Natural killer cell treated with Interleukin-12 subunit alpha and Interleukin-12 subunit beta and Interleukin-15 and Interleukin-18, amount 100 ng/mL, for 72 hours (primary cell): ENCODE data around the gene PAMR1. TPM values are rescaled to one million over a fixed set of nuclear protein-coding genes. Genes with fewer than 3 reads are reported as not detected.
"Not testable (repeated sequence)": the region's sequence is repeated elsewhere in the genome, so short reads cannot be mapped to it uniquely, and the experiment has no call there.

ENCODE experiments used
- ATAC-seq, 2 donors: fragments of 150-1000 bp; cut with Tn5 transposase in 1 of 2; sonication (Bioruptor Pico), chemical (Tn5 transposase) in 1 of 2; 2 replicates each; pipeline ENCODE4 v1.10.0; 2021
- DNase-seq: peaks from one replicate; pipeline ENCODE4 v3.0.0; 2022; ENCODE audit warnings: low spot score
- H3K27ac Mint-ChIP-seq, 2 donors: 1 replicate in 1 of 2; 2 replicates in 1 of 2; pipeline ENCODE4 v1.8.0; 2022; ENCODE audit warnings: mixed read lengths in 2 of 2, mild to moderate bottlenecking in 1 of 2, moderate library complexity in 1 of 2
- H3K27me3 Mint-ChIP-seq, 2 donors: 1 replicate in 1 of 2; 2 replicates in 1 of 2; pipeline ENCODE4 v1.8.0; 2022; ENCODE audit warnings: mixed read lengths in 2 of 2
- H3K36me3 Mint-ChIP-seq: one replicate; pipeline ENCODE4 v1.8.0; 2022; ENCODE audit warnings: mixed read lengths
- H3K4me1 Mint-ChIP-seq, 2 donors: 1 replicate in 1 of 2; 2 replicates in 1 of 2; pipeline ENCODE4 v1.8.0; 2022; ENCODE audit warnings: low read depth in 2 of 2, mixed read lengths in 2 of 2, mild to moderate bottlenecking in 1 of 2
- H3K4me3 Mint-ChIP-seq: one replicate; pipeline ENCODE4 v1.8.0; 2022; ENCODE audit warnings: mixed read lengths
- H3K9me3 Mint-ChIP-seq: 2 replicates; pipeline ENCODE4 v1.8.0; 2022; ENCODE audit warnings: mixed read lengths
- total RNA-seq, 2 donors: library from RNA; stranded (reverse); gene quantifications; one replicate each; pipeline ENCODE4 v1.2.3, GENCODE V29; 2022

Gene PAMR1
- total RNA-seq, 2 donors from 2014 or later: not detected

DNA sequence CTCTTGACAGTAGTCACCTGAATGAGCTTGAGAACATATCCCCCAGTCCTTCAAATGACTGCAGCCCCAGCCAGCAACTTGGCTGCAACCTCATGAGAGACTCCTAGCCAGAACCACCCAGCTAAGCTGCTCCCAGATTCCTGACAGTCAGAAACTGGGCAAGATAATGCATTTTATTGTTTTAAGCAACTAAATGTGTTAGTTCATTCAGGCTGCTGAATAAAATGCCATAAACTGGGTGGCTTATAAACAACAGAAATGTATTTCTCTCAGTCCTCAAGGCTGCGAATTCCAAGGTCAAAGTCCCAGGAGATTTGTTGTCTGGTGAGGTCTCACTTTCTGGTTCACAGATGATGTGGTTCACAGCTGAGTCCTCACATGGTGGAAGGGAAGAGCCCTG is 5.8 kb upstream of the PAMR1 start:
- Mint-ChIP-seq H3K4me1 (no peaks in the 10 kb centered on the region), H3K27me3 (peaks cover 27 to 45% of the 10 kb centered on the region in 2 donors), H3K9me3 (no peaks in the 10 kb centered on the region), H3K27ac (no peak overlapping the region), H3K36me3 (no peaks in the 10 kb centered on the region), H3K4me3 (no peak overlapping the region)
- ATAC-seq: no peak
- DNase-seq: no peak

DNA sequence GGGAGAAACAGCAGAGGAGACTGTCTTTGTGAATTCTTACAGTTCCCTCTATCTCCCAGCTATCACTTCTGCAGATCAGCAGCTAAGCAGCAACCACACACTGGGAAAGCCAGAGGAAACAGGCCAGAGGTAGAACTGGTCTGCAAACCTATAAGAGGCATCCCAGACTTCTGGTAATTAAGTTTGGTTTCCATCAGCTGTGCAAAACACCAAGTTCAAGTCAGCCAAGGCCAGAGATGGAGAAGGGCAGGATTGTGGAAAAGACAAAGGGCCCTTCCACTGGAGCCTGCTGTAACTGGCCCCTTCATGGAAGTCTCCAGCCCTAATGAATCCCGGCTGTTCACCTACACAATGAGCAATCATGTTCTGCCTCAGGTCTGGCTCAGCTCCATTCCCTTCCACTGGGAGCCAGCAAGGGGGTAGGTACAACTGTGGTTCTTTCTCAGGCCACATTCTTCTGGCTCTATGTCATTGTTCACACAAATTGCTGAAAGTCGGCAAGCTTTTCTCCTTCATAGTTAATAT is 4.6 kb upstream of the PAMR1 start:
- H3K27ac Mint-ChIP-seq: no peak overlapping the region
- H3K9me3 Mint-ChIP-seq: no peaks in the 10 kb centered on the region
- no peaks in the 10 kb centered on the region for H3K36me3 Mint-ChIP-seq
- H3K4me1 Mint-ChIP-seq: no peaks in the 10 kb centered on the region
- no peak overlapping the region for H3K4me3 Mint-ChIP-seq
- ATAC-seq: no peak
- H3K27me3 Mint-ChIP-seq: peaks cover 33 to 52% of the 10 kb centered on the region in 2 donors
- DNase-seq: no peak

DNA sequence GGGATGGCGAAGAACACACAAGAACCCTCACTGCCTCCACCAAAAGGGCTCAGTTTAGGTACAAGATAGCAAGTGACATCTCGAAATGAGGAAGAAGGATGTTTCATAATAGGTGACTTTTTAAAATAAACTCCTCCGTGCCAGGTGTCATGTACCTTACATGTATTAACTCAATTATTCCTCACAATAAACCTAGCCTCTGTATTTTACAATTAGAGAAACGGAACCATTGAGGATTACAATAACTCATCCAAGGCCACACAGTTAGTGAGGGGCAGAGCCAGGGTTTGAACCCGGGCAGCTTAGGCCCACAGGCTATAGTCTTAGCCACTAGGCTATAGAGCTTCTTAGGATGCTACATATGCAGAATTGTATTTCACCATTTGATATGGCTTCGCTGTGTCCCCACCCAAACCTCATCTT is 965 bp upstream of the PAMR1 start:
- Mint-ChIP-seq H3K27me3 (peaks cover 46 to 78% of the 10 kb centered on the region in 2 donors), H3K4me3 (no peak overlapping the region)
- peak in 1 of 2 donors; percentile 49 for ATAC-seq

GRCh38 chr11:35524780-35525179 is 636 bp downstream of the PAMR1 start:
- no peaks in the 10 kb centered on the region for H3K36me3 Mint-ChIP-seq
- H3K4me1 Mint-ChIP-seq: no peaks in the 10 kb centered on the region
- no peak overlapping the region for H3K4me3 Mint-ChIP-seq
- H3K9me3 Mint-ChIP-seq: no peaks in the 10 kb centered on the region
- H3K27ac Mint-ChIP-seq: no peak overlapping the region
- no peak for ATAC-seq
- peaks cover 48 to 69% of the 10 kb centered on the region in 2 donors for H3K27me3 Mint-ChIP-seq
- DNase-seq: no peak

More for the DNA sequence above, 965 bp upstream of the PAMR1 start:
- H3K4me1 Mint-ChIP-seq: no peaks in the 10 kb centered on the region
- DNase-seq: no peak
- no peaks in the 10 kb centered on the region for H3K36me3 Mint-ChIP-seq
- no peak overlapping the region for H3K27ac Mint-ChIP-seq
- no peaks in the 10 kb centered on the region for H3K9me3 Mint-ChIP-seq

- Mint-ChIP-seq H3K27me3 (peaks cover 46 to 64% of the 10 kb centered on the region in 2 donors), H3K27ac (no peak overlapping the region)
- ATAC-seq: no peak
Observed at GRCh38 chr11:35523861-35524260, 1.6 kb downstream of the PAMR1 start.

GRCh38 chr11:35523331-35523768 is 2.1 kb downstream of the PAMR1 start:
- no peaks in the 10 kb centered on the region for H3K4me1 Mint-ChIP-seq
- no peak overlapping the region for H3K4me3 Mint-ChIP-seq
- no peaks in the 10 kb centered on the region for H3K9me3 Mint-ChIP-seq
- no peaks in the 10 kb centered on the region for H3K36me3 Mint-ChIP-seq
- ATAC-seq: no peak
- no peak for DNase-seq
- peaks cover 50 to 64% of the 10 kb centered on the region in 2 donors for H3K27me3 Mint-ChIP-seq
- no peak overlapping the region for H3K27ac Mint-ChIP-seq

More at GRCh38 chr11:35523861-35524260, 1.6 kb downstream of the PAMR1 start:
- Mint-ChIP-seq H3K4me1 (no peaks in the 10 kb centered on the region), H3K4me3 (no peak overlapping the region), H3K9me3 (no peaks in the 10 kb centered on the region), H3K36me3 (no peaks in the 10 kb centered on the region)
- DNase-seq: no peak

GRCh38 chr11:35522091-35522490 is 3.3 kb downstream of the PAMR1 start:
- ATAC-seq, H3K4me1 Mint-ChIP-seq, DNase-seq, H3K4me3 Mint-ChIP-seq, H3K36me3 Mint-ChIP-seq, H3K9me3 Mint-ChIP-seq, H3K27ac Mint-ChIP-seq: not testable (repeated sequence)
- H3K27me3 Mint-ChIP-seq: peaks cover 48 to 55% of the 10 kb centered on the region in 2 donors

- Mint-ChIP-seq H3K4me1 (no peaks in the 10 kb centered on the region), H3K27ac (no peak overlapping the region), H3K9me3 (no peaks in the 10 kb centered on the region), H3K36me3 (no peaks in the 10 kb centered on the region), H3K27me3 (peaks cover 49 to 58% of the 10 kb centered on the region in 2 donors), H3K4me3 (no peak overlapping the region)
- DNase-seq: no peak
- no peak for ATAC-seq
Observed at GRCh38 chr11:35520376-35520775, 5.0 kb downstream of the PAMR1 start.

GRCh38 chr11:35518766-35519165 is 6.7 kb downstream of the PAMR1 start:
- H3K36me3 Mint-ChIP-seq: no peaks in the 10 kb centered on the region
- peaks cover 42 to 43% of the 10 kb centered on the region in 2 donors for H3K27me3 Mint-ChIP-seq
- no peaks in the 10 kb centered on the region for H3K9me3 Mint-ChIP-seq
- no peak overlapping the region for H3K4me3 Mint-ChIP-seq
- ATAC-seq: no peak
- no peak for DNase-seq
- H3K4me1 Mint-ChIP-seq: no peaks in the 10 kb centered on the region
- no peak overlapping the region for H3K27ac Mint-ChIP-seq

GRCh38 chr11:35517481-35517880 is 7.9 kb downstream of the PAMR1 start:
- Mint-ChIP-seq H3K27me3 (peaks cover 30 to 33% of the 10 kb centered on the region in 2 donors), H3K4me3 (no peak overlapping the region), H3K4me1 (no peaks in the 10 kb centered on the region), H3K27ac (no peak overlapping the region), H3K36me3 (no peaks in the 10 kb centered on the region), H3K9me3 (no peaks in the 10 kb centered on the region)
- DNase-seq (no peak), ATAC-seq (no peak)

DNA sequence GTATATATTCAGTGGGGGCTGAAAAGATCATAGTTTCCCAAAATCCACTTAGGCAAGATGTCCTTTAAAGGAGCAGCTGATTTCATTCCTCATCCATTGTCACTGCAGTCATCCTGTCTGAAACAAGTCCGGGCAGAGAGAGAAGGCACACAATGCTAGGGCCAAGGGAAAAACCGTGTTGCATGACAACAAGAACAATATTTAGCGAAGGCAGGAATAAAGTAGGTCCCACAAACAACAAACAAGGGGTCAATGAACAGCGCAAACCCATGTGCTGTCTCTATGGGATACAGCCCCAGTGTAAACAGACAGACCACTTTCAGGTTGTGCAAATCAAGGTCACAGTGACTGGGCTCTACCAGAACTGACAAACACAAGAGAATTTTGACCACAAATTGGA is 9.0 kb downstream of the PAMR1 start:
- Mint-ChIP-seq H3K27ac (no peak overlapping the region), H3K4me1 (no peaks in the 10 kb centered on the region), H3K27me3 (peaks cover 24 to 36% of the 10 kb centered on the region in 2 donors), H3K36me3 (no peaks in the 10 kb centered on the region), H3K9me3 (no peaks in the 10 kb centered on the region), H3K4me3 (no peak overlapping the region)
- DNase-seq (no peak), ATAC-seq (no peak)

GRCh38 chr11:35515224-35515623 is 10.2 kb downstream of the PAMR1 start:
- DNase-seq: no peak
- Mint-ChIP-seq H3K27ac (no peak overlapping the region), H3K4me3 (no peak overlapping the region), H3K36me3 (no peaks in the 10 kb centered on the region), H3K4me1 (no peaks in the 10 kb centered on the region), H3K27me3 (peaks cover 31% of the 10 kb centered on the region in 2 donors), H3K9me3 (no peaks in the 10 kb centered on the region)
- no peak for ATAC-seq

DNA sequence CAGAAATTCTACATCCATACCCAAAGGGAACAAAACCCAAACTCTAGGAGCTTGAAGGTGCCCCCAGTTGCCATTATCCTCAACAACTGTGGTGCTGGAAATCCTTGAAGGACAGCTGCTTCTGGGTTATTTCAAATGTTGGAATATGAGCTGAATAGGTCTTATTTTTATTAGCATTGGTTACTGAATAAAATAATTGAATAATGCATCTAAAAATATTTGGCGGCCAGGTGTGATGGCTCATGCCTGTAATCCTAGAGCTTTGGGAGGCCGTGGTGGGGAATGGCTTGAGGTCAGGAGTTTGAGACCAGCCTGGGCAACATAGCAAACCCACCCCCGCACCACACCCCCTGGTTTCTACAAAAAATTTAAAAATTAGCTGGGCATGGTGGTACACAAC is 10.9 kb downstream of the PAMR1 start:
- H3K27me3 Mint-ChIP-seq: peaks cover 31 to 34% of the 10 kb centered on the region in 2 donors

DNA sequence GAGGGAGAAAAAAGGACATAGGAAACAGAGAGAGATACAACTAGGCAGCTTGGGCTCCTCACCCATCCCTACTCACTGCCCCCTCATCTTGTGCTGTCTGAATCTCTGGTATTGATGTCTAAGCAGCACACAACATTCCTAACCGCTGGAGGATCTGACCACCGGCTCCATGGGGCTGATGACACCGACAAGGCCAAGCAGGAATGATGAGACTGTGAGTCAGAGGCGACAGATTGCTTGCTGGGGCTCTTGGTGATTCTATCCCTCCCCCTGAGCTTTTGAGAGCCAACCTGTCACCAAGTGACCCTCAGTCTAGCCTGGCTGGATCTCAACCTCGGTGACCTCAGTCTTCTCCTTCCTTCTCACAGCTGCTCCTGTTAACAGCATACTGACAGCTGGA is 13.8 kb downstream of the PAMR1 start:
- H3K9me3 Mint-ChIP-seq: no peaks in the 10 kb centered on the region

More for the DNA sequence above, 10.9 kb downstream of the PAMR1 start:
- ATAC-seq (no peak), DNase-seq (no peak)
- H3K9me3 Mint-ChIP-seq: no peaks in the 10 kb centered on the region
- no peaks in the 10 kb centered on the region for H3K36me3 Mint-ChIP-seq
- no peak overlapping the region for H3K27ac Mint-ChIP-seq
- no peak overlapping the region for H3K4me3 Mint-ChIP-seq
- H3K4me1 Mint-ChIP-seq: no peaks in the 10 kb centered on the region

GRCh38 chr11:35507688-35508087 is 17.7 kb downstream of the PAMR1 start:
- no peaks in the 10 kb centered on the region for H3K9me3 Mint-ChIP-seq
- peaks cover 9% of the 10 kb centered on the region for H3K36me3 Mint-ChIP-seq

More for the DNA sequence above, 13.8 kb downstream of the PAMR1 start:
- DNase-seq (no peak), ATAC-seq (no peak)
- Mint-ChIP-seq H3K4me1 (no peaks in the 10 kb centered on the region), H3K4me3 (no peak overlapping the region), H3K27ac (no peak overlapping the region), H3K27me3 (peaks cover 25 to 37% of the 10 kb centered on the region in 2 donors), H3K36me3 (peaks cover 5% of the 10 kb centered on the region)

More at GRCh38 chr11:35507688-35508087, 17.7 kb downstream of the PAMR1 start:
- Mint-ChIP-seq H3K27ac (no peak overlapping the region), H3K27me3 (peaks cover 32 to 57% of the 10 kb centered on the region in 2 donors), H3K4me1 (no peaks in the 10 kb centered on the region), H3K4me3 (no peak overlapping the region)
- DNase-seq (no peak), ATAC-seq (no peak)
